RCC 7860 (cell line): ENCODE results near the gene GNAL.

ENCODE experiments used
- DNase-seq: peaks from one replicate; pipeline ENCODE4 v3.0.0-alpha.2; 2015; ENCODE audit warnings: low spot score
- FAIRE-seq: peaks from 2 replicates; lab custom pipeline; 2012; peaks lifted over from hg19 to GRCh38; lab: Jason Lieb, UNC

Gene GNAL

GRCh38 chr18:11800566-11801334 lies 111.7 kb downstream of the GNAL start:
- DNase-seq, result no peak
- FAIRE-seq, result no peak

GRCh38 chr18:11801573-11801972 lies 112.5 kb downstream of the GNAL start:
- FAIRE-seq (no peak), DNase-seq (no peak)

- DNase-seq (no peak), FAIRE-seq (no peak)
These were observed 113.1 kb downstream of the GNAL start for GRCh38 chr18:11802158-11802557.

DNA sequence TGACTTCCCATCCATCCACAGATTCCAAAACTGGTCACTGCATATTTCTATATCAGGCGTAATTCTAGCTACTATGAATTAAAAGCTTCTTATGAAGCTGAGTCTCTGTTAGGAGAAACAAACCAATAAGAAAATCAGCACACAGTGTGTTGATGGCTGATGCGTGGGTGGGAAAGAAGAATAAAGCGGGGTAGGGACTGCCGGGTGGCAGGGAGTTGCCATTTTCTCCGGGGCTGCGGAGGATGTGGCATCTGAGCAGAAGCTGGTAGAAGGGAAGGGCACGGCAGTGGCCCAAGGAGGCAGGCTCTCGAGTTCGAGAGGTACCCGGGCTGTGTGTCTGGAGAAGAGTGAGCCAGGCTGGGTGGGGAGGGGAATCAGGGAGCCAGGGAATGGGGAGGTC lies 113.5 kb downstream of the GNAL start:
- FAIRE-seq (no peak), DNase-seq (no peak)

- DNase-seq, result no peak
- FAIRE-seq, result no peak
These were observed 118.2 kb downstream of the GNAL start for GRCh38 chr18:11807233-11807632.

DNA sequence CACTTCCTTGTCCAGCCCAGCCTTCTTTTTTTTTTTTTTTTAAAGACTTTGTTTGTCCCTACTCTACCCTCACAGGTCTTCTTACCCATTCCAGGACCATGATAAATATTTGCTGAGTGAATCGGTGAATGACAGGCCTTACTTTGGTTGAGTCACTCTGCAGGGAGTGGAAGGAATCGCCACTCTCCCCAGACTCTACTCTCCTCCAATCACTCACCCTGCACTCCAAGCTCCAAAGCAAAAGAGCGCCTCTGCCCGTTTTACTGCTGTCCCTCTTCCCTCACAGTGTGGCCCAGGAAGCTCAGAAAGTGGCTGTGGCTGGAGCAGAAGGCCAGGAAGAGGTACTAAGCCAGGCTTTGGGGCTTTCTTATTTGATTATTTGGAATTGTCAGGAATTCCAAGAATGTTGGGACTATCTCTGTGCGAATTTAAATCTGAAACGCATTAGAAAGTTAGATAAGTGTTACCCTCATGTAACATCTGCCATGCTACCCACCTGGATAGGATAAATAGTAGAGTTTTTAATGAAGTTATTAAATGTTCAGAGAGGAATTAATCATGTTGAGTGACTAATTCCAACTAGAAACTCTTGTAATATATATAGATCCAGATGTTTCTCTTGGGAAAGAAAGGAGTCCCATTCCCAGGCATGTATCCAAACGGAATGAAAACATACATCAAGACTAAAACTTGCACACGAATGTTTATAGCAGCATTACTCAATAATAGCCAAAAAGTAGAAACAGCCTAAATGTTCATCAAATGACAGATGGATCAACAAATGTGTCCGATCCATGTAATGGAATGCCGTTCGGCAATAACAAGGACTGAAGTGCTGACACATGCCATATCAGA lies 119.2 kb downstream of the GNAL start:
- FAIRE-seq (peak; percentile 15), DNase-seq (peak; percentile 73)

DNA sequence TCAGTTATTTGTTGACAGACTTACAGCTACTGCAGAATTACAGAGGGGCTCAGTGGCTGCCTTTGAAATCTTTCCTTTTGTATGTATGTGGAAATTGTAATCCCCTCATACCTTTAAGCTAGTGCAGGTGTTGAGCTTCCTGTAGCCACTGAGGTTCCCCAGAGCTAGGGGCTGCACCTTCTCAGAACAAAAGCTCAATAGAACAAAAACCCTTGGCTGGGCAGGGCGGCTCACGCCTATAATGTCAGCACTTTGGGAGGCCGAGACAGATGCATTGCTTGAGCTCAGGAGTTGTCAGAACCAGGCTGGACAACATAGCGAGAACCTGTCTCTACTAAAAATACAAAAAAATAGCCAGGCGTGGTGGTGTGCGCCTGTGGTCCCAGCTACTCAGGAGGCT lies 120.8 kb downstream of the GNAL start:
- FAIRE-seq (no peak), DNase-seq (no peak)

- no peak for DNase-seq
These were observed 121.3 kb downstream of the GNAL start for GRCh38 chr18:11810379-11810778.

DNA sequence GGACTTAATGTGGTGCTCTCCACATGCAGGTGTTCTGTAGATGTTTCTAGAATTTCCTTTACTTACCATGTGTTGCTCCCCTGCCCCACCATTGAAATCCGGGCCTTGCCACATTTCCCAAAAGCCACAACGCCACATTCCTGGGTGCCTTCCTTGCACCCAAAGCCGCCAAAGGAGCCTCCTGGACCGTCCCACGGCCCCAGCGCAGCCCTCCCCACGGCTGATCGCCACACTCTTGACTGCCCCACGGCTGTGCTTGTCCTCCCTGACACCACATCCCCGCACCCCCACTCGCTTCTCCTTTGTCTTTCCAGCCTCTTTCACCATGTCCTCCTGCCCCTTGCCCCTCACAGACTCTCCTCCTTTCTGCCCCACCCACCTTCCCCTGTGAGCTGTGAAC lies 121.9 kb downstream of the GNAL start:
- FAIRE-seq, result no peak
- no peak for DNase-seq

More at GRCh38 chr18:11810379-11810778, 121.3 kb downstream of the GNAL start:
- FAIRE-seq, result no peak

GRCh38 chr18:11817229-11817628 lies 128.2 kb downstream of the GNAL start:
- DNase-seq (no peak), FAIRE-seq (no peak)

DNA sequence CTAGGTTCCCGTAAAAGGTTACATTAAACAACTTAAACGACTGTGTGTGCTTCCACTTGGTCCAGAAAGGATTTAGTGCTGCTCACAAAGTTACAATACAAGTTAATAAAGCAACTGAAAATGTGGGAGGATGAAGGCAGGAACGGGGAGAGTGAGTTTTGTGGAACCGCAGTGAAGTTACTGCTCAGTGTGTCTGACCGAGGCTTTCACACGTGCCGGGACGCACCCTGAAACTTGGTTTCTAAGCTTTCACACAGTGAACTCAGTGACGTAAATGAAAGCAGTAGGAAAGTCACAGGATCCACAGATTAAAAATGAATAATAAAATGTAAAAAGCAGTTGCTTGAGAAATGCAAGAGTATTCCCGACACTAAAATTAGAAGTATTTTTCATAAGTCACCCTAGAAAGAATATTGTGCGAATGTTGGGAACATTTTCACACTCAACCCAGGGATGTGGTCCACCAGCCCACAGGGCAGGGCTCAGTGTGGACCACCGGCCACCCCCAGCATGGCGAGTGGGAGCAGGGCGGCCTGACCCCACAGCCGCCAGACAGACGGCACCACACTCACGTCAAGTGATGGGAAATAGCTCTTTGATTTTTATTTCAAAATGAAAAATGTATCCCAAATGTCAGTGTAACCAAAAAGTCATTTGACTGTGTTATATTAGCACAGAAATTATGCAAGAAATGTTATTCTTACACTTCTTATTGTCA lies 129.6 kb downstream of the GNAL start:
- no peak for DNase-seq
- FAIRE-seq, result no peak

DNA sequence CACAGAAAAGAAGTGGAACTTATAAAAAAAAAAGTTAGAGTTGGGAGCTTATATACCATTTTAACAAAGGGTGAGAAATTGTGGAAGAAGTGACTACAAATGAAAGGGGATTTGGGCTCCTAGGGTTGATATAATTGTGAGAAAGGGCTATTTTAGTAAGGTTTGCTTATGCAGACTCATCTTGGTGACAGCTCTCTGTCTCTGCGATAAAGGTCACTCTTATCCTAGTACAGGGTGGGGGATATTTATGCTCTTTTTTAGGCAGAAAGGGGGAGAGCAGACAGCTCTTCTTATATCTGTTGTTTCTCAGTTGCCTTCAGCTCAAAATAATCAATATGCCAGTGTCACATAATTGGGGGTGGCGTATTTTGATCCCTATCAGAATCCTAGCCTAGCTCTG lies 130.9 kb downstream of the GNAL start:
- FAIRE-seq (no peak), DNase-seq (no peak)

DNA sequence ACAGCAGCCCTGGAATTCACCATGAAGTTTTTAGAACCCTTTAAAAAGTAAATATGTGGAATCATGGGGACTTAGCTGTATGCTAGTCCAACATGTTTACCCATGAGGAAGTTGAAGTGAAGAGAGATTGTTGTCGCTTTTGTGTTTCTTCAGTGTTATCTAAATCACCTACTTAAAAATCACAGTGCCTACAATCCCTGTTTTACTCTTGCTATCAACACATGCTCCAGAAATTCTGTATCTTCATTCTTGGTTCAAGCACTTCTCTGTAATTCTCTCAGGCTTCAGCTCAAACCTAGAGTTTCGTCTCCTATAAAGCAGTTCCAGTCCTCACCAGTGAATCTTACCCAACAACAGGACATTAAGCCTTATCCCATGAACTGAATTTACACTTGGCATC lies 131.6 kb downstream of the GNAL start:
- FAIRE-seq, result no peak
- no peak for DNase-seq

DNA sequence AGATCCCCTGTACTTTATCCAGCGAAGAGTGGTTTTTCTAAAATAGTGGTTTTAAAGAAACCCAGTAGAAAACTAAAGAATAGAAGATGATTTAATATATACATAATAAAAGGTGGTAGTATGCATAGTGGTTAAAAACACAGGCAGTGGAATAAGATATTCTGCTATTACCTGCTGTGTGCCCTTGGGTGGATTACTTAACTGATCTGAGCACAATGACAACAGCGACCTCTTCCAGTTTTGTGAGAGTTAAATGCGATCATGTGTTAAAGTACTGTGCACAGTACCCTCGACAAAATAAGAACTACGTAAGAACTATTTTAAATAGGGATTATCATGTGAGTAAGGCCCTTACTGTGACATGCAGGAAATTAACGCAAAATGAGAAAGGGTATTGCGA lies 132.1 kb downstream of the GNAL start:
- DNase-seq (no peak), FAIRE-seq (no peak)

GRCh38 chr18:11821643-11822237 lies 132.7 kb downstream of the GNAL start:
- FAIRE-seq (no peak), DNase-seq (no peak)

- FAIRE-seq (no peak), DNase-seq (no peak)
These were observed 134.5 kb downstream of the GNAL start for GRCh38 chr18:11823545-11823944.

GRCh38 chr18:11826836-11827235 lies 137.8 kb downstream of the GNAL start:
- DNase-seq (no peak), FAIRE-seq (no peak)

GRCh38 chr18:11828786-11829432 lies 139.8 kb downstream of the GNAL start:
- FAIRE-seq (no peak), DNase-seq (no peak)

DNA sequence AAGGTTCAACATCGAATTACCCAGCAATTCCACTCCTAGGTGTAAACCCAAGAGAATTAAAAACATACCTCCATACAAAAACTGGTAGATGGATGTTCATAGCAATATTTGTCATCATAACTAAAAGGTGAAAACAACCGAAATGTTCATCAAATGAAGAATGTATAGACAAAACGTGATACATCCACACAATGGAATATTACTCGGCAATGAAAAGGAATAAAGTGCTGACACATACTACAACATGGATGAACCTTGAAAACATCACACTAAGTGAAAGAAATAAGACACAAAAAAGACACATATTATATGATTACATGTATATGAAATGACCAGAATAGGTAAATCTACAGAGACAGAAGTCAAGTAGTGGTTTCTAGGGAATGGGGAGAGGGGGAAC lies 141.5 kb downstream of the GNAL start:
- DNase-seq (no peak), FAIRE-seq (no peak)

DNA sequence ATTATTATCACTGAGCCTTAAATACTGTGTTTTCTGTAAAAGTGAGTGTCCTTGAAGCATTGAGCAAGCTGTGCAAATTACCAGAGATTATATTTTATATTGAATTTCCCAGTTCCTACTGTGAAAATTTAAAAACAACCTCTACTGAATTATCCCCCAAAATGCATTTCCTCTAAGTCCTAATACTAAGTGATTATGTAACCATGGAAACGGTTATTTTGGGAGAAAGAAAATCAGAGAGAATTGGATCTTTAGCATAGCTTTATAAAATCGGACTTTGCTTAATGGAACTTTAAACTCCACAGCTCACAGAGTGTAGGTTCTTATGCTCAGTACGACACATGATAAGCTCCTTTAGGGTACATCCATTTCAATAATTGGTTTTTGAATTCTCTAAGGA lies 142.9 kb downstream of the GNAL start:
- no peak for FAIRE-seq
- DNase-seq, result no peak

- DNase-seq, result no peak
- no peak for FAIRE-seq
These were observed 145.7 kb downstream of the GNAL start for GRCh38 chr18:11834772-11835171.
